ENCODE measurements around the gene SPECC1L. TPM values are rescaled to one million over a fixed set of nuclear protein-coding genes. Genes with fewer than 3 reads are reported as not detected.

The SPECC1L gene
- total RNA-seq, 1 experiment from 2014 or later: 14.1 TPM

DNA sequence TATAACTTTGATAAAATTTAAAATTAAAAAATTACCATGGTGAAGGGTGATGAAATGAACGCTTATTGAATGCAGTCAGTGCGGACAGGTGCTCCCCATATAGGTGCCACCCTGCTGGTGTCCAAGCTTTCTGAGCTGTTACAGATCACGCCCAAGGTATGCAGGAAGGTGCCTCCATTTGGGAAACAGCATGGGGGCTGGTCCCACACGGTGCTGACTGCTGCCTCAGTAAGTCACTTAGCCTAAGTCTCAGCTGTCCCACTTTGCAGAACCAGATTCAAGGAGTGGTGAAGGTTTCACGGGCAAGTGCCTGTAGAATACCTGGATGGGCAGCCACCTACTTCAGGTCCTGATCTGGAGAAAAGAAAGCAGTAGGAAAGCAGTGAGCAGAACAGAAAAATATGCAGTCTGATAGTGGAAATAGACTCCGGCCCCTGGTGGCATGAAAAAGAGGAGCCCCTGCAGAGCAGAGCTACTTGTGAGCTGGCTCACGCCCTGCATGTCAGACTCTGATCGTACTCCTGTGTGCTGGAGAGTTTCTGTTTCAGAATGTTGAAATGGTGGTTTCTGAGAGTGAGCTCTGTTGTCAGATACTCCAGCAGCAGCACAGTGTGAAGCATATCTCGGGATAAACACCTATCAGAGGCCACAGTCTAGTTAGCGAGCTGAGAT lies 189.9 kb downstream of the SPECC1L start:
- no peak overlapping the region for H2AFZ ChIP-seq (ENCODE audit: low read length)
- no peak for ATAC-seq

GRCh38 chr22:24463071-24463760 lies 192.6 kb downstream of the SPECC1L start:
- Histone ChIP-seq H3F3A (ENCODE audit: low read length, unreplicated experiment) (no peaks in the 10 kb centered on the region), H3K4me2 (ENCODE audit: low read length) (no peak overlapping the region), H2AFZ (ENCODE audit: low read length) (no peak overlapping the region), H3K4me1 (ENCODE audit: insufficient read depth, low read length) (no peaks in the 10 kb centered on the region), H3K36me3 (ENCODE audit: low read depth, low read length) (no peaks in the 10 kb centered on the region), H3K9me3 (ENCODE audit: low read length) (no peaks in the 10 kb centered on the region), H3K9me2 (replicated peaks; ENCODE audit: low read length) (no peaks in the 10 kb centered on the region), H3K27me3 (ENCODE audit: low read length) (no peaks in the 10 kb centered on the region), H3K4me3 (ENCODE audit: low read length) (no peak overlapping the region), H3K9ac (ENCODE audit: low read length) (no peak overlapping the region), H3K79me2 (ENCODE audit: low read length) (no peaks in the 10 kb centered on the region), H3K27ac (ENCODE audit: low read length) (no peak overlapping the region), H4K20me1 (ENCODE audit: low read length) (no peaks in the 10 kb centered on the region)
- ChIA-PET CTCF (no interaction called here), POLR2A (ENCODE audit: unreplicated experiment) (no interaction called here)
- intact Hi-C loops (cut with micrococcal nuclease): no loop called here
- DNase-seq (peak; percentile 1), ATAC-seq (no peak)
- TF ChIP-seq EZH2 (IDR thresholded peaks at IDR 0.05; ENCODE audit: low read length, unreplicated experiment): no peak
- TF ChIP-seq, protein P1, sequence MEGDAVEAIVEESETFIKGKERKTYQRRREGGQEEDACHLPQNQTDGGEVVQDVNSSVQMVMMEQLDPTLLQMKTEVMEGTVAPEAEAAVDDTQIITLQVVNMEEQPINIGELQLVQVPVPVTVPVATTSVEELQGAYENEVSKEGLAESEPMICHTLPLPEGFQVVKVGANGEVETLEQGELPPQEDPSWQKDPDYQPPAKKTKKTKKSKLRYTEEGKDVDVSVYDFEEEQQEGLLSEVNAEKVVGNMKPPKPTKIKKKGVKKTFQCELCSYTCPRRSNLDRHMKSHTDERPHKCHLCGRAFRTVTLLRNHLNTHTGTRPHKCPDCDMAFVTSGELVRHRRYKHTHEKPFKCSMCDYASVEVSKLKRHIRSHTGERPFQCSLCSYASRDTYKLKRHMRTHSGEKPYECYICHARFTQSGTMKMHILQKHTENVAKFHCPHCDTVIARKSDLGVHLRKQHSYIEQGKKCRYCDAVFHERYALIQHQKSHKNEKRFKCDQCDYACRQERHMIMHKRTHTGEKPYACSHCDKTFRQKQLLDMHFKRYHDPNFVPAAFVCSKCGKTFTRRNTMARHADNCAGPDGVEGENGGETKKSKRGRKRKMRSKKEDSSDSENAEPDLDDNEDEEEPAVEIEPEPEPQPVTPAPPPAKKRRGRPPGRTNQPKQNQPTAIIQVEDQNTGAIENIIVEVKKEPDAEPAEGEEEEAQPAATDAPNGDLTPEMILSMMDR (conservative IDR thresholded peaks at IDR 0.05; ENCODE audit: low read depth, low read length): no peak
- TF ChIP-seq EZH2phosphoT487 (IDR thresholded peaks at IDR 0.05; ENCODE audit: borderline replicate concordance, low read length): no peak
- BruUV-seq (replicated peaks): no TSS peak

More for the DNA sequence above, 189.9 kb downstream of the SPECC1L start:
- no peak overlapping the region for H3K27ac ChIP-seq (ENCODE audit: low read length)
- H3K79me2 ChIP-seq (ENCODE audit: low read length): no peaks in the 10 kb centered on the region
- no peak for DNase-seq
- no peak overlapping the region for H3K4me3 ChIP-seq (ENCODE audit: low read length)
- TF ChIP-seq EZH2phosphoT487 (IDR thresholded peaks at IDR 0.05; ENCODE audit: borderline replicate concordance, low read length) (no peak), EZH2 (IDR thresholded peaks at IDR 0.05; ENCODE audit: low read length, unreplicated experiment) (no peak)
- TF ChIP-seq, protein P1 (conservative IDR thresholded peaks at IDR 0.05; ENCODE audit: low read depth, low read length): no peak
- H3K9me3 ChIP-seq (ENCODE audit: low read length): no peaks in the 10 kb centered on the region
- ChIA-PET POLR2A (ENCODE audit: unreplicated experiment) (no interaction called here), CTCF (no interaction called here)
- intact Hi-C loops (cut with micrococcal nuclease): no loop called here
- no peaks in the 10 kb centered on the region for H3K36me3 ChIP-seq (ENCODE audit: low read depth, low read length)
- BruUV-seq (replicated peaks): no TSS peak
- H3K4me2 ChIP-seq (ENCODE audit: low read length): no peak overlapping the region
- H3K9ac ChIP-seq (ENCODE audit: low read length): no peak overlapping the region
- H3K9me2 ChIP-seq (replicated peaks; ENCODE audit: low read length): no peaks in the 10 kb centered on the region
- no peaks in the 10 kb centered on the region for H3F3A ChIP-seq (ENCODE audit: low read length, unreplicated experiment)
- H3K4me1 ChIP-seq (ENCODE audit: insufficient read depth, low read length): no peaks in the 10 kb centered on the region
- no peaks in the 10 kb centered on the region for H3K27me3 ChIP-seq (ENCODE audit: low read length)
- no peaks in the 10 kb centered on the region for H4K20me1 ChIP-seq (ENCODE audit: low read length)

DNA sequence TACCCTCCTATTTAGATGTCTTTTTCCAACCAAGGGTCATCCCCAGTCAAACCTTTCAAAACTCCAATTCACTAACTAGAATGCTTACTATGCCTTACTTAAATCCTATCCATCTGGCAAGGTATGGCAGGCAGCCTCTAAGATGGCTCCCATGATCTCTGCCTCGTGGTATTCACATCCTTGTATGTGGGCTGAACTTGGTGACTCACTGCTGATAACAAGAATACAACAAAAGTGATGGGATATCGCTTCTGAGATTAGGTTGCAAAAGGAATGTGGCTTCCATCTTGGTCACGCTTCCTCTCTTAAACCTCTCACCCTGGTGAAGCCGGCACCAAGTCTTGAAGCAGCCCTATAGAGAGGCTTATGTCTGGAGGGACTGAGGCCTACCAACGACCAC lies 194.9 kb downstream of the SPECC1L start:
- Histone ChIP-seq H3K36me3 (ENCODE audit: low read depth, low read length) (no peaks in the 10 kb centered on the region), H4K20me1 (ENCODE audit: low read length) (no peaks in the 10 kb centered on the region), H3K9me3 (ENCODE audit: low read length) (no peaks in the 10 kb centered on the region), H3K27me3 (ENCODE audit: low read length) (no peaks in the 10 kb centered on the region), H3K4me2 (ENCODE audit: low read length) (no peak overlapping the region), H3K4me3 (ENCODE audit: low read length) (no peak overlapping the region), H2AFZ (ENCODE audit: low read length) (0 out of 2 replicates have a peak overlapping the region, but pooled peaks have one; percentile 18), H3K9me2 (replicated peaks; ENCODE audit: low read length) (no peaks in the 10 kb centered on the region), H3F3A (ENCODE audit: low read length, unreplicated experiment) (no peaks in the 10 kb centered on the region), H3K4me1 (ENCODE audit: insufficient read depth, low read length) (no peaks in the 10 kb centered on the region), H3K9ac (ENCODE audit: low read length) (no peak overlapping the region), H3K79me2 (ENCODE audit: low read length) (no peaks in the 10 kb centered on the region), H3K27ac (ENCODE audit: low read length) (no peak overlapping the region)
- BruUV-seq (replicated peaks): no TSS peak
- ChIA-PET POLR2A (ENCODE audit: unreplicated experiment) (no interaction called here), CTCF (no interaction called here)
- no peak for DNase-seq
- TF ChIP-seq, protein P1 (conservative IDR thresholded peaks at IDR 0.05; ENCODE audit: low read depth, low read length): no peak
- TF ChIP-seq EZH2 (IDR thresholded peaks at IDR 0.05; ENCODE audit: low read length, unreplicated experiment): no peak
- no peak for TF ChIP-seq EZH2phosphoT487 (IDR thresholded peaks at IDR 0.05; ENCODE audit: borderline replicate concordance, low read length)
- ATAC-seq: no peak
- intact Hi-C loops (cut with micrococcal nuclease): no loop called here

Data from PC-3 (cell line).